Suprapubic skin (tissue), 4 donors: Measurements from ENCODE around the gene AKAP8. TPM values are rescaled to one million over a fixed set of nuclear protein-coding genes. Genes with fewer than 3 reads are reported as not detected.
"Not testable (repeated sequence)": the region's sequence is repeated elsewhere in the genome, so short reads cannot be mapped to it uniquely, and the experiment has no call there.

Experiments
- DNase-seq, 2 donors: peaks; one replicate each; pipeline ENCODE4 v3.0.0-alpha.2; 2019; ENCODE audit warnings: low spot score in 2 of 2
- H3K27ac ChIP-seq: fragments of 200-600 bp; sonication (generic); one replicate; pipeline ENCODE4 v1.5.1; 2019
- H3K27me3 ChIP-seq: fragments of 200-600 bp; sonication (generic); one replicate; pipeline ENCODE4 v1.5.1; 2019
- H3K36me3 ChIP-seq: fragments of 200-600 bp; sonication (generic); one replicate; pipeline ENCODE4 v1.5.1; 2019
- H3K4me1 ChIP-seq: fragments of 200-600 bp; sonication (generic); one replicate; pipeline ENCODE4 v1.5.1; 2019
- H3K4me3 ChIP-seq: fragments of 200-600 bp; sonication (generic); one replicate; pipeline ENCODE4 v1.5.1; 2019; ENCODE audit warnings: mild to moderate bottlenecking
- H3K9me3 ChIP-seq: fragments of 200-600 bp; sonication (generic); one replicate; pipeline ENCODE4 v1.5.1; 2019
- CTCF ChIP-seq, 2 donors: fragments of 200-600 bp in 1 of 2; fragments of 450-650 bp in 1 of 2; sonication (generic) in 1 of 2; IDR thresholded peaks; one replicate each; pipeline ENCODE4 v1.5.1; 2016 to 2019; ENCODE audit warnings: antibody characterized with exemption in 2 of 2, mild to moderate bottlenecking in 1 of 2, moderate library complexity in 1 of 2
- EP300 ChIP-seq: sonication (generic); formaldehyde crosslinking; IDR thresholded peaks from one replicate; pipeline ENCODE4 v1.6.1; 2017; ENCODE audit warnings: antibody characterized with exemption
- POLR2A ChIP-seq, 2 donors: fragments of 450-650 bp; IDR thresholded peaks; one replicate each; pipeline ENCODE4 v1.6.1; 2017; ENCODE audit warnings: antibody characterized with exemption in 2 of 2, mild to moderate bottlenecking in 2 of 2, moderate library complexity in 2 of 2
- POLR2AphosphoS5 ChIP-seq, 3 donors: sonication (generic); formaldehyde crosslinking; IDR thresholded peaks; one replicate each; pipeline ENCODE4 v1.6.1; 2017; ENCODE audit warnings: antibody characterized with exemption in 3 of 3
- WGBS: methylation state at CpG from one replicate; pipeline ENCODE4 v1.1.5; 2018; 5-methylcytosine and 5-hydroxymethylcytosine counted together
- total RNA-seq, 4 donors: library from RNA; depleted of rRNA; stranded (reverse); fragments of >200 nt; gene quantifications; one replicate each; pipeline ENCODE4 v1.1.0, GENCODE V29; 2016

Gene AKAP8
- total RNA-seq, 4 donors from 2014 or later, result 25.3 to 77.9 (median 41.6) TPM

- no peak for TF ChIP-seq CTCF (IDR thresholded peaks at IDR 0.05)
- TF ChIP-seq EP300, result no peak
- no peak for TF ChIP-seq POLR2A (IDR thresholded peaks at IDR 0.05)
- no peak for TF ChIP-seq POLR2AphosphoS5 (IDR thresholded peaks at IDR 0.05)
- 0% methylated on average over 10 of the region's 16 CpGs for WGBS
- Histone ChIP-seq H3K4me1 (peaks cover 38% of the 10 kb centered on the region), H3K36me3 (peaks cover 15% of the 10 kb centered on the region), H3K9me3 (no peaks in the 10 kb centered on the region), H3K4me3 (peak overlapping the region; percentile 58), H3K27me3 (no peaks in the 10 kb centered on the region), H3K27ac (peak overlapping the region; percentile 70)
- DNase-seq, result peak in 1 of 2 donors; percentile 71
These were observed 38.6 kb upstream of the AKAP8 start for GRCh38 chr19:15418231-15418578.

GRCh38 chr19:15417699-15418098 is 38.1 kb upstream of the AKAP8 start:
- H3K4me1 ChIP-seq, result peaks cover 43% of the 10 kb centered on the region
- TF ChIP-seq EP300 (no peak), POLR2AphosphoS5 (IDR thresholded peaks at IDR 0.05) (no peak), POLR2A (IDR thresholded peaks at IDR 0.05) (no peak), CTCF (IDR thresholded peaks at IDR 0.05) (no peak)
- peak overlapping the region; percentile 58 for H3K4me3 ChIP-seq
- H3K36me3 ChIP-seq, result peaks cover 10% of the 10 kb centered on the region
- no peak for DNase-seq
- no peaks in the 10 kb centered on the region for H3K27me3 ChIP-seq
- peak overlapping the region; percentile 70 for H3K27ac ChIP-seq
- no peaks in the 10 kb centered on the region for H3K9me3 ChIP-seq
- WGBS, result 3% methylated on average over 7 of the region's 9 CpGs

- TF ChIP-seq POLR2A (IDR thresholded peaks at IDR 0.05) (no peak), CTCF (IDR thresholded peaks at IDR 0.05) (no peak), EP300 (no peak), POLR2AphosphoS5 (IDR thresholded peaks at IDR 0.05) (no peak)
- Histone ChIP-seq H3K36me3 (peaks cover 23% of the 10 kb centered on the region), H3K4me3 (no peak overlapping the region), H3K27ac (no peak overlapping the region), H3K4me1 (peaks cover 42% of the 10 kb centered on the region), H3K9me3 (no peaks in the 10 kb centered on the region), H3K27me3 (no peaks in the 10 kb centered on the region)
- no peak for DNase-seq
- WGBS, result 71% methylated on average over 4 of the region's 4 CpGs
These were observed 33.2 kb upstream of the AKAP8 start for GRCh38 chr19:15412832-15413231.

GRCh38 chr19:15411351-15411750 is 31.8 kb upstream of the AKAP8 start:
- H3K4me3 ChIP-seq, H3K27me3 ChIP-seq, H3K27ac ChIP-seq, H3K9me3 ChIP-seq, DNase-seq: not testable (repeated sequence)
- 80% methylated on average over 2 of the region's 2 CpGs for WGBS
- Histone ChIP-seq H3K36me3 (peaks cover 27% of the 10 kb centered on the region), H3K4me1 (peaks cover 30% of the 10 kb centered on the region)

- H3K27me3 ChIP-seq, result no peaks in the 10 kb centered on the region
- DNase-seq, result no peak
- no peak overlapping the region for H3K27ac ChIP-seq
- H3K9me3 ChIP-seq, result no peaks in the 10 kb centered on the region
- H3K4me3 ChIP-seq, result no peak overlapping the region
- no peak for TF ChIP-seq POLR2A (IDR thresholded peaks at IDR 0.05)
- no peak for TF ChIP-seq POLR2AphosphoS5 (IDR thresholded peaks at IDR 0.05)
- TF ChIP-seq CTCF (IDR thresholded peaks at IDR 0.05), result no peak
- no peak for TF ChIP-seq EP300
- WGBS, result 47% methylated on average over 3 of the region's 3 CpGs
- H3K4me1 ChIP-seq, result peaks cover 20% of the 10 kb centered on the region
- H3K36me3 ChIP-seq, result peaks cover 62% of the 10 kb centered on the region
These were observed 25.2 kb upstream of the AKAP8 start for GRCh38 chr19:15404780-15405211.

- Histone ChIP-seq H3K4me3 (no peak overlapping the region), H3K27me3 (no peaks in the 10 kb centered on the region), H3K36me3 (peaks cover 62% of the 10 kb centered on the region), H3K27ac (no peak overlapping the region), H3K9me3 (no peaks in the 10 kb centered on the region), H3K4me1 (peaks cover 20% of the 10 kb centered on the region)
- no peak for TF ChIP-seq EP300
- TF ChIP-seq POLR2AphosphoS5 (IDR thresholded peaks at IDR 0.05), result no peak
- no peak for TF ChIP-seq POLR2A (IDR thresholded peaks at IDR 0.05)
- TF ChIP-seq CTCF (IDR thresholded peaks at IDR 0.05), result no peak
- no peak for DNase-seq
- WGBS, result 82% methylated on average over 6 of the region's 7 CpGs
These were observed 24.7 kb upstream of the AKAP8 start for GRCh38 chr19:15404097-15404779.
